Adrenal gland (tissue), 12 donors: ENCODE measurements around the gene ZNF256. TPM values are rescaled to one million over a fixed set of nuclear protein-coding genes. Genes with fewer than 3 reads are reported as not detected.

Experiments used
- DNase-seq, 7 donors: peaks; one replicate each; pipeline ENCODE4 v3.0.0-alpha.2; 2019 to 2020
- H3K27ac ChIP-seq, 5 donors: fragments of 200-600 bp; sonication (generic) in 4 of 5; 1 replicate in 3 of 5; 2 replicates in 2 of 5; pipeline versions ENCODE4 v1.5.1 to v1.8.0; 2016 to 2020; ENCODE audit warnings: mild to moderate bottlenecking in 1 of 5
- H3K27me3 ChIP-seq: fragments of 200-600 bp; 2 replicates; pipeline ENCODE4 v1.8.0; 2021
- H3K36me3 ChIP-seq, 2 donors: fragments of 200-600 bp; replicated peaks in 1 of 2; 1 replicate in 1 of 2; 2 replicates in 1 of 2; pipeline versions ENCODE4 v1.5.1 to v1.8.0; 2018 to 2022
- H3K4me1 ChIP-seq, 2 donors: fragments of 200-600 bp; replicated peaks in 1 of 2; 1 replicate in 1 of 2; 2 replicates in 1 of 2; pipeline versions ENCODE4 v1.5.1 to v1.8.0; 2018 to 2021
- H3K4me3 ChIP-seq, 4 donors: fragments of 200-600 bp; sonication (generic) in 3 of 4; one replicate each; pipeline ENCODE4 v1.5.1; 2016 to 2018
- H3K9me3 ChIP-seq, 3 donors: fragments of 200-600 bp; sonication (generic) in 1 of 3; replicated peaks in 1 of 3; 1 replicate in 2 of 3; 2 replicates in 1 of 3; pipeline versions ENCODE4 v1.5.1 to v1.8.0; 2016 to 2021
- CTCF ChIP-seq, 6 experiments: fragments of 450-650 bp in 4 of 6; fragments of 200-600 bp in 2 of 6; sonication (generic) in 1 of 6; IDR thresholded peaks; 1 replicate in 5 of 6; 2 replicates in 1 of 6; pipeline versions ENCODE4 v1.5.1 to v1.8.0; 2016 to 2021; ENCODE audit warnings: antibody characterized with exemption in 6 of 6, mild to moderate bottlenecking in 2 of 6, moderate library complexity in 1 of 6
- POLR2A ChIP-seq, 2 donors: fragments of 450-650 bp; IDR thresholded peaks; one replicate each; pipeline ENCODE4 v1.6.1; 2017; ENCODE audit warnings: antibody characterized with exemption in 2 of 2, mild to moderate bottlenecking in 2 of 2, moderate library complexity in 1 of 2
- WGBS, 4 donors: extraction: QIAGEN DNeasy Blood & Tissue Kit in 2 of 4; methylation state at CpG; one replicate each; pipeline versions ENCODE4 v1.1.5 to v1.1.7; 2013 to 2017; 5-methylcytosine and 5-hydroxymethylcytosine counted together
- intact Hi-C, 2 donors: fragments of 100-400 bp; cut with DNase I; formaldehyde crosslinking; loops; one replicate each; pipeline versions ENCODE4 v1.14.1 to v1.15.0; 2022 to 2023
- polyA plus RNA-seq, 3 donors: library from polyadenylated mRNA; stranded (reverse); fragments of 200-250 nt in 2 of 3; fragments of 350-450 nt in 1 of 3; fragmentation: Illumina TruSeq in 1 of 3; extraction: RNeasy Lipid Tissue Mini Kit (QIAGEN cat#74804) in 1 of 3; gene quantifications; one replicate each; pipeline ENCODE4 v1.2.3, GENCODE V29; 2013 to 2014
- total RNA-seq, 9 donors: library from RNA; depleted of rRNA in 4 of 9; stranded (reverse); fragments of >200 nt in 4 of 9; fragments of 120-200 nt in 1 of 9; fragmentation: NEBNext Ultra II Directional in 1 of 9; extraction: Animal tissue kit (Norgen Biotek cat#: 25700) in 1 of 9; gene quantifications; one replicate each; pipeline versions ENCODE4 v1.1.0 to v1.2.4, GENCODE V29; 2013 to 2023
- donor health status: healthy with polysubstance abuse.
- donor health status: Bipolar disorder and iron deficiency.
- donor health status: DM: yes; HTN: yes; CAD: no.
- donor health status: DM: no; HTN: no; CAD: no.
- donor health status: DM: no; HTN: no; CAD: no.
- donor health status: DM: yes; HTN: yes; CAD: no.

The ZNF256 gene
- total and polyA plus RNA-seq, 12 donors: 2.4 to 6.6 (median 5.3) TPM

- intact Hi-C loops: no loop called here
- Histone ChIP-seq H3K36me3 (no peaks in the 10 kb centered on the region), H3K9me3 (no peaks in the 10 kb centered on the region)
These were observed 2.2 kb upstream of the ZNF256 start for GRCh38 chr19:57949702-57950101.

GRCh38 chr19:57949296-57949695 lies 1.8 kb upstream of the ZNF256 start:
- intact Hi-C loops: no loop called here
- WGBS, 4 donors: 92 to 93% (median 93%) methylated on average over 16 to 24 of the region's 24 CpGs
- Histone ChIP-seq H3K36me3 (no peaks in the 10 kb centered on the region), H3K9me3 (no peaks in the 10 kb centered on the region), H3K4me3 (no peak overlapping the region), H3K27ac (no peak overlapping the region), H3K4me1 (peaks cover 7 to 8% of the 10 kb centered on the region in 2 donors), H3K27me3 (no peaks in the 10 kb centered on the region)
- TF ChIP-seq POLR2A (IDR thresholded peaks at IDR 0.05) (no peak), CTCF (IDR thresholded peaks at IDR 0.05) (no peak)
- DNase-seq: no peak

More at GRCh38 chr19:57949702-57950101, 2.2 kb upstream of the ZNF256 start:
- no peak overlapping the region for H3K27ac ChIP-seq
- no peaks in the 10 kb centered on the region for H3K27me3 ChIP-seq
- TF ChIP-seq CTCF (IDR thresholded peaks at IDR 0.05): no peak
- TF ChIP-seq POLR2A (IDR thresholded peaks at IDR 0.05): no peak
- H3K4me1 ChIP-seq: peaks cover 7 to 8% of the 10 kb centered on the region in 2 donors
- WGBS, 4 donors: 90 to 97% (median 91%) methylated on average over 11 to 12 of the region's 12 CpGs
- no peak for DNase-seq
- no peak overlapping the region for H3K4me3 ChIP-seq

- Histone ChIP-seq H3K4me1 (peaks cover 7 to 8% of the 10 kb centered on the region in 2 donors), H3K27ac (peak overlapping the region in 4 of 5 donors; percentile 33 to 82 (median 71)), H3K4me3 (peak overlapping the region; percentile 54 to 95 (median 63)), H3K36me3 (peaks cover 0 to 7% of the 10 kb centered on the region in 2 donors), H3K9me3 (peaks cover 0 to 12% (median 0%) of the 10 kb centered on the region in 3 donors), H3K27me3 (no peaks in the 10 kb centered on the region)
- TF ChIP-seq POLR2A (IDR thresholded peaks at IDR 0.05) (no peak), CTCF (IDR thresholded peaks at IDR 0.05) (no peak)
- WGBS, 4 donors: 0 to 1% (median 0%) methylated on average over 1 to 18 of the region's 18 CpGs
- peak in 2 of 7 donors; percentile 8 to 21 for DNase-seq
- intact Hi-C loops: no loop called here
These were observed 453 bp downstream of the ZNF256 start for GRCh38 chr19:57947088-57947418.

GRCh38 chr19:57946316-57946715 lies 1.2 kb downstream of the ZNF256 start:
- H3K27ac ChIP-seq: no peak overlapping the region
- peaks cover 0 to 19% (median 0%) of the 10 kb centered on the region in 3 donors for H3K9me3 ChIP-seq
- peaks cover 0 to 15% of the 10 kb centered on the region in 2 donors for H3K36me3 ChIP-seq
- DNase-seq: no peak
- WGBS, 4 donors: 57 to 66% (median 63%) methylated on average over 2 of the region's 2 CpGs
- peaks cover 7 to 8% of the 10 kb centered on the region in 2 donors for H3K4me1 ChIP-seq
- no peaks in the 10 kb centered on the region for H3K27me3 ChIP-seq
- peak overlapping the region in 2 of 4 donors; percentile 62 to 64 for H3K4me3 ChIP-seq
- intact Hi-C loops: no loop called here
- TF ChIP-seq CTCF (IDR thresholded peaks at IDR 0.05) (no peak), POLR2A (IDR thresholded peaks at IDR 0.05) (no peak)
